K562 (cell line): Measurements from ENCODE around the gene GTF2H4. TPM values are rescaled to one million over a fixed set of nuclear protein-coding genes. Genes with fewer than 3 reads are reported as not detected.

Source experiments
- ATAC-seq: fragments of 200-7000 bp; cut with Tn5 transposase; 3 replicates; pipeline ENCODE4 v1.9.1; 2020; ENCODE audit warnings: moderate library complexity
- BruUV-seq: library from RNA; stranded (reverse); fragments of 400-500 nt; replicated peaks from 2 replicates; lab custom pipeline; 2021; lab: Mats Ljungman, UMichigan
- CTCF ChIA-PET: fragments of 300-600 bp; formaldehyde crosslinking; extraction: SDS; loops from one replicate; lab custom pipeline; 2021; ENCODE audit warnings: low intra/inter-chr PET ratio; lab: Yijun Ruan, JAX
- POLR2A ChIA-PET: fragments of 300-600, 350-650 bp; sonication (Branson Sonifier 250); formaldehyde crosslinking; extraction: SDS; loops from one replicate; lab custom pipeline; 2021; ENCODE audit warnings: antibody characterized with exemption, inconsistent platforms; lab: Yijun Ruan, JAX
- DNase-seq, 4 experiments: peaks; one replicate each; pipeline versions ENCODE4 v3.0.0 to v3.0.0-alpha.2; 2011 to 2018; ENCODE audit warnings: low spot score in 3 of 4, mixed read lengths in 3 of 4; ENCODE audit errors: extremely low read depth in 1 of 4
- FAIRE-seq: peaks from 2 replicates; lab custom pipeline; 2011; peaks lifted over from hg19 to GRCh38; lab: Jason Lieb, UNC
- H2AFZ ChIP-seq: 2 replicates; pipeline ENCODE4 v1.6.0; 2011; ENCODE audit warnings: low read depth, low read length, control low read depth, inconsistent platforms
- H3K27ac ChIP-seq: fragments of 200-600 bp; 3 replicates; pipeline ENCODE4 v1.8.0; 2011; ENCODE audit warnings: low read depth, mild to moderate bottlenecking, control low read depth, inconsistent platforms, low read length, moderate library complexity, mixed read lengths; ENCODE audit errors: extremely low read depth
- H3K27me3 ChIP-seq, 2 experiments: fragments of 300-600 bp in 1 of 2; 2 replicates in 1 of 2; 3 replicates in 1 of 2; pipeline versions ENCODE4 v1.6.0 to v1.8.0; 2011; ENCODE audit warnings: inconsistent platforms in 2 of 2, low read length in 2 of 2, mild to moderate bottlenecking in 1 of 2, mixed read lengths in 1 of 2, moderate library complexity in 1 of 2; ENCODE audit not compliant: control insufficient read depth in 2 of 2, insufficient read depth in 2 of 2
- H3K36me3 ChIP-seq: fragments of 300-600 bp; 3 replicates; pipeline ENCODE4 v1.8.0; 2011; ENCODE audit warnings: mild to moderate bottlenecking, low read length, inconsistent platforms; ENCODE audit not compliant: control insufficient read depth, insufficient read depth
- H3K4me1 ChIP-seq, 2 experiments: fragments of 200-600 bp in 1 of 2; replicated peaks in 1 of 2; 2 replicates in 1 of 2; 3 replicates in 1 of 2; pipeline versions ENCODE4 v1.5.1 to v1.8.0; 2011; ENCODE audit warnings: inconsistent platforms in 2 of 2, low read length in 2 of 2, mild to moderate bottlenecking in 1 of 2, mixed read lengths in 1 of 2, moderate library complexity in 1 of 2; ENCODE audit not compliant: control insufficient read depth in 2 of 2, insufficient read depth in 2 of 2
- H3K4me2 ChIP-seq: 2 replicates; pipeline ENCODE4 v1.6.1; 2011; ENCODE audit warnings: low read length, control low read depth, inconsistent platforms, mixed read lengths; ENCODE audit not compliant: insufficient read depth
- H3K4me3 ChIP-seq: fragments of 200-600 bp; sonication (generic), shearing (Covaris generic); 2 replicates; pipeline ENCODE4 v1.5.1; 2016; ENCODE audit warnings: control low read depth, inconsistent platforms
- H3K79me2 ChIP-seq: fragments of 200-600 bp; 3 replicates; pipeline ENCODE4 v1.8.0; 2011; ENCODE audit warnings: low read length, inconsistent platforms; ENCODE audit not compliant: control insufficient read depth, insufficient read depth
- H3K9ac ChIP-seq, 2 experiments: 2 replicates each; pipeline versions ENCODE4 v1.6.0 to v1.6.1; 2011; ENCODE audit warnings: low read depth in 2 of 2, low read length in 2 of 2, control low read depth in 1 of 2, inconsistent platforms in 1 of 2, mild to moderate bottlenecking in 1 of 2, mixed read lengths in 1 of 2; ENCODE audit not compliant: insufficient read depth in 1 of 2
- H3K9me1 ChIP-seq: one replicate; pipeline ENCODE4 v1.6.0; 2011; ENCODE audit warnings: inconsistent platforms, mild to moderate bottlenecking, low read length, moderate library complexity; ENCODE audit not compliant: control insufficient read depth, insufficient read depth
- H3K9me3 ChIP-seq: replicated peaks from 2 replicates; pipeline ENCODE4 v1.5.1; 2011; ENCODE audit warnings: low read depth, low read length, inconsistent platforms; ENCODE audit not compliant: control insufficient read depth, insufficient read depth
- H4K20me1 ChIP-seq: replicated peaks from 2 replicates; pipeline ENCODE4 v1.6.1; 2011; ENCODE audit warnings: low read length, inconsistent platforms, mixed read lengths; ENCODE audit not compliant: control insufficient read depth, insufficient read depth
- BCOR ChIP-seq: fragments of 450-650 bp; IDR thresholded peaks from 2 replicates; pipeline ENCODE4 v1.6.1; 2016
- CBX2 ChIP-seq: fragments of 200-600 bp; sonication (generic); IDR thresholded peaks from one replicate; pipeline ENCODE4 v1.6.1; 2012; ENCODE audit warnings: mild to moderate bottlenecking, low read length, inconsistent platforms; ENCODE audit not compliant: insufficient read depth, poor library complexity, severe bottlenecking
- CREBBP ChIP-seq: IDR thresholded peaks from one replicate; pipeline ENCODE4 v1.6.1; 2012; ENCODE audit warnings: low read depth, mild to moderate bottlenecking, control low read depth, inconsistent platforms, low read length
- HMG20A ChIP-seq: fragments of 450-650 bp; formaldehyde crosslinking; conservative IDR thresholded peaks from 2 replicates; pipeline ENCODE4 v1.4.0; 2020; ENCODE audit warnings: mild to moderate bottlenecking, mixed read lengths
- IRF9 ChIP-seq: fragments of 450-650 bp; IDR thresholded peaks from 2 replicates; pipeline ENCODE4 v1.6.1; 2016; ENCODE audit warnings: missing biosample characterization, missing genetic modification characterization
- PHF20 ChIP-seq: fragments of 450-650 bp; IDR thresholded peaks from 2 replicates; pipeline ENCODE4 v1.6.1; 2018; ENCODE audit not compliant: partially characterized antibody
- RBM39 ChIP-seq: fragments of 200-400 bp; formaldehyde crosslinking; optimal IDR thresholded peaks from 2 replicates; pipeline ENCODE3; 2018; ENCODE audit warnings: low read depth, low read length
- SRF ChIP-seq, 2 experiments: fragments of 250-450, 450-650 bp in 1 of 2; sonication (Bioruptor Pico) in 1 of 2; sonication (generic) in 1 of 2; formaldehyde crosslinking; IDR thresholded peaks; 2 replicates each; pipeline versions ENCODE4 v1.5.0 to v1.5.1; 2020 to 2022; ENCODE audit warnings: mild to moderate bottlenecking in 1 of 2, missing genetic modification reagents in 1 of 2
- SRSF3 ChIP-seq: fragments of 200-400 bp; formaldehyde crosslinking; IDR thresholded peaks from 2 replicates; pipeline ENCODE4 v1.6.1; 2016; ENCODE audit warnings: mild to moderate bottlenecking, low read length, moderate library complexity; ENCODE audit not compliant: insufficient read depth
- SUPT5H ChIP-seq: fragments of 450-650 bp; IDR thresholded peaks from 2 replicates; pipeline ENCODE4 v1.6.1; 2016
- TBL1XR1 ChIP-seq, 2 experiments: IDR thresholded peaks; 2 replicates each; pipeline ENCODE4 v1.6.1; 2012; ENCODE audit warnings: improper control_type of control experiment in 2 of 2, low read length in 2 of 2, mild to moderate bottlenecking in 1 of 2
- TCF15 ChIP-seq: fragments of 250-450 bp; sonication (Bioruptor Pico); IDR thresholded peaks from 2 replicates; pipeline ENCODE4 v1.8.0; 2022; ENCODE audit warnings: moderate library complexity, mild to moderate bottlenecking, inconsistent platforms
- ZC3H11A ChIP-seq: IDR thresholded peaks from 2 replicates; pipeline ENCODE4 v1.6.1; 2012; ENCODE audit warnings: low read depth, low read length, improper control_type of control experiment
- ZFP36 ChIP-seq: fragments of 150-350 bp; IDR thresholded peaks from 2 replicates; pipeline ENCODE4 v1.6.1; 2018; ENCODE audit warnings: low read length, low read depth; ENCODE audit not compliant: partially characterized antibody
- WGBS: fragments of 100-300 bp; shearing (Covaris generic); methylation state at CpG from one replicate; pipeline ENCODE4 v1.1.6; 2016; ENCODE audit warnings: low coverage, mixed read lengths; ENCODE audit not compliant: insufficient coverage; ENCODE audit errors: missing lambda C conversion rate; 5-methylcytosine and 5-hydroxymethylcytosine counted together
- in situ Hi-C: fragments of 300-500 bp; cut with MboI; formaldehyde crosslinking; loops from 4 replicates; pipeline ENCODE4 v1.15.0; 2018; ENCODE audit warnings: inconsistent platforms, mixed read lengths
- intact Hi-C: fragments of 100-400 bp; cut with micrococcal nuclease; formaldehyde crosslinking; loops from 2 replicates; pipeline ENCODE4 v1.14.2; 2022
- polyA plus RNA-seq, 8 experiments: library from polyadenylated mRNA; depleted of rRNA in 4 of 8; stranded (reverse) in 5 of 8; unstranded in 3 of 8; fragments of >200 nt; fragmentation: Nextera tagmentation in 2 of 8; fragmentation: Illumina TruSeq in 1 of 8; extraction: Ambion mirVana in 2 of 8; extraction: Trizol in 1 of 8; gene quantifications; 2 replicates each; pipeline versions ENCODE4 v1.2.1 to v1.2.3, GENCODE V29; 2011 to 2014; ENCODE audit warnings: inconsistent platforms in 1 of 8, missing spikeins in 1 of 8
- total RNA-seq, 7 experiments: library from RNA; depleted of rRNA in 6 of 7; stranded (reverse); fragments of >200 nt in 6 of 7; fragmentation: Illumina TruSeq in 2 of 7; extraction: Trizol in 2 of 7; gene quantifications; 2 replicates each; pipeline versions ENCODE4 v1.2.1 to v1.2.3, GENCODE V29; 2011 to 2021; ENCODE audit warnings: low replicate concordance in 1 of 7

The GTF2H4 gene
- total and polyA plus RNA-seq, 9 of the 15 experiments (the other 6 are each of a cell fraction or from before 2014, with no cell fraction given): 3.6 to 86.1 (median 39.6) TPM

DNA sequence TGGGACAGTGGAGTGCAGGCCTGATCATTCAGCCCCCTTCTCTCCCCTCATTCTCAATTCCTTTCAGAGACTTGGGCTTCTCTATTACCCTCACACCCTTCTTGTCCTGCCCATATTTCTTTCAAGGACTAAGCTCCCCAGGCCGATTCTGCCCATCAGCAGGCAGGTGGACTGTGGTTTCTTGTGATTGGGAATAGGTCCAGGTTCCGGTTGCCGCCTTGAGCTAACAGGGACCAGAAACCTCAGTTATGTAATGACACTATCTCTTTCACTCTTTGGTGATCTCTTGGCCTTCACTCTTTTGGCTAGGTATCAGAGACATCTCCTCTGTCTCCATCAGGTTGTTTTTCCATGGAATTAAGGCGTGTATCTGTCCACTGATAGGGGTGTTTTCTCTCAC, 39.2 kb downstream of the GTF2H4 start:
- H3K9ac ChIP-seq: no peak overlapping the region
- no peaks in the 10 kb centered on the region for H3K9me1 ChIP-seq
- H3K4me1 ChIP-seq: no peaks in the 10 kb centered on the region; a peak in 1 of 5 replicates
- no peaks in the 10 kb centered on the region for H3K36me3 ChIP-seq
- CTCF ChIA-PET: interaction anchor here (0.8 kb wide), 1 partner anchor 29 kb away, joined by 3 read pairs; no protein-coding TSS in a partner anchor
- TF ChIP-seq ZC3H11A (no peak), ZFP36 (no peak), RBM39 (no peak), SRF (CRISPR knock-in tag; IDR thresholded peaks at IDR 0.05) (no peak), PHF20 (no peak)
- TF ChIP-seq, all 486 proteins: peak for 0
- POLR2A ChIA-PET: no interaction called here
- no peak for ATAC-seq
- DNase-seq: no peak
- FAIRE-seq: no peak
- intact Hi-C loops (no loop called here), in situ Hi-C loops (no loop called here)
- H3K4me3 ChIP-seq: no peak overlapping the region
- H3K27me3 ChIP-seq: peaks cover 17 to 62% of the 10 kb centered on the region in 2 experiments
- H2AFZ ChIP-seq: no peak overlapping the region
- no peak overlapping the region for H3K27ac ChIP-seq
- H3K79me2 ChIP-seq: no peaks in the 10 kb centered on the region
- H4K20me1 ChIP-seq: no peaks in the 10 kb centered on the region; the same call in 1 of the 2 replicates
- no peak overlapping the region for H3K4me2 ChIP-seq
- WGBS: 4% methylated on average over 4 of the region's 4 CpGs
- H3K9me3 ChIP-seq: no peaks in the 10 kb centered on the region
- no TSS peak for BruUV-seq

DNA sequence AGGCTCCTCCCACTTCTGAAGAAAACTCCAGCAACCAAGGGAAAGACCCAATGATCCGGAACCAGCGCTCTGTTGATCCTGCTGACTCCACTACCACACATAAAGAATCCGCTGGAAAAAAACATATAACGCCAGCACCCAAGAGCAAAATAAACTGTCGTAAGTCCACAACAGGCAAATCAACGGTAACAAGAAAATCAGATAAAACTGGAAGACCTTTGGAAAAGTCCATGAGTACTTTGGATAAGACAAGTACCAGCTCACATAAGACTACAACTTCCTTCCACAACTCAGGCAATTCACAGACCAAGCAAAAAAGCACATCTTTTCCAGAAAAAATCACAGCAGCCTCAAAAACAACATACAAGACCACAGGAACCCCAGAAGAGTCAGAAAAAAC, 40.8 kb downstream of the GTF2H4 start:
- FAIRE-seq: no peak
- DNase-seq: no peak
- no TSS peak for BruUV-seq
- Histone ChIP-seq H3K79me2 (no peaks in the 10 kb centered on the region), H3K9me1 (no peaks in the 10 kb centered on the region), H3K27me3 (peaks cover 17 to 55% of the 10 kb centered on the region in 2 experiments), H3K4me3 (no peak overlapping the region), H3K27ac (no peak overlapping the region), H3K9me3 (no peaks in the 10 kb centered on the region), H3K4me2 (no peak overlapping the region), H3K4me1 (no peaks in the 10 kb centered on the region), H3K9ac (no peak overlapping the region), H4K20me1 (no peaks in the 10 kb centered on the region), H2AFZ (no peak overlapping the region), H3K36me3 (no peaks in the 10 kb centered on the region)
- in situ Hi-C loops (no loop called here), intact Hi-C loops (no loop called here)
- 0% methylated on average over 6 of the region's 6 CpGs for WGBS
- POLR2A ChIA-PET: no interaction called here
- no peak for ATAC-seq
- CTCF ChIA-PET: interaction anchor here (0.6 kb wide), 1 partner anchor 432 kb away, joined by 4 read pairs; no protein-coding TSS in a partner anchor
- TF ChIP-seq CBX2: no peak
- no peak for TF ChIP-seq SUPT5H
- no peak for TF ChIP-seq SRSF3
- no peak for TF ChIP-seq HMG20A (CRISPR knock-in tag)
- TF ChIP-seq BCOR: no peak
- TF ChIP-seq TCF15 (CRISPR knock-in tag): no peak
- no peak for TF ChIP-seq CREBBP
- no peak for TF ChIP-seq TBL1XR1 (IDR thresholded peaks at IDR 0.05; ENCODE audit: low read length in 2 of 2)
- no peak for TF ChIP-seq IRF9 (tag)
